Islet of Langerhans (tissue), 1 donor: Measurements from ENCODE around the gene ZNF503.
"Not testable (repeated sequence)": the region's sequence is repeated elsewhere in the genome, so short reads cannot be mapped to it uniquely, and the experiment has no call there.

ENCODE experiments used
- FAIRE-seq: peaks from one replicate; lab custom pipeline; 2011; peaks lifted over from hg19 to GRCh38; lab: Jason Lieb, UNC

Gene ZNF503

DNA sequence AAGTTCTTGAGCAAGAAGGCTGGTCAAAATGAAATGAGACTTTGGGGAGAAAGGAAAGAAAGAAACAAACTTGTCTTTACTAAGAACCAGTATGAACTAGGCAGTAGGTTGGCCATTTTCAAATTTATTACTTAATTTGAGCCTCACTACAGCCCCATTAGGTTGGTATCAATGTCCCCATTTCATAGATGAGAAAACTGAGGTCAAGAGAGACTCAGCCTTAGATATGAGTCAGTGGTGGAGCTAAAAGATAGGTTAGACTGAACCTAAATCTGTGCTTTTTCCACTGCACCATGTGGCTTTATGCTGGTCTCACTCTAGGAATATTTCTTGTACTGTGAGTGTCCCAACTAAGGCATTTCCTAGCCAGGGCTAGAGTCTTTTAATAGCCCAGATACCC, 8.8 kb downstream of the ZNF503 start:
- no peak for FAIRE-seq

DNA sequence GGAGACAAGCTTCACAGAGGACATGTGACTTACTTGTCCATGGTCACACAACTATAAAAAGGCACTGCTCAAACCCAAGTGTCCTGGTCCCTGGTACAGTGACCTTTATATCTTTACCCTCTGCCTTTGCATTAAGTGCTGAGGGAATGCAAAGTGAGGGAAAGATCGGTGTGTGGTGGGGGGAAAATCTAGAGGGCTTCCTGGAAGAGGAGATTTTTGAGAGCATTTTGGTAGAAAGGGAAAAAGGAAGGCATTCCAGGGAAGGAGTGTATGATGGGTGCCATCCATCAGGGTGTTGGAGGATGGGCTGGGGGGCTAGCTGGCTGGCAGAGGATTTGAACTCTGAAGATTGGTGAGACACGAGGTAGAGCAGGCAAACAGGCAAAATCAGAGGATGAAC, 9.3 kb downstream of the ZNF503 start:
- FAIRE-seq: no peak

DNA sequence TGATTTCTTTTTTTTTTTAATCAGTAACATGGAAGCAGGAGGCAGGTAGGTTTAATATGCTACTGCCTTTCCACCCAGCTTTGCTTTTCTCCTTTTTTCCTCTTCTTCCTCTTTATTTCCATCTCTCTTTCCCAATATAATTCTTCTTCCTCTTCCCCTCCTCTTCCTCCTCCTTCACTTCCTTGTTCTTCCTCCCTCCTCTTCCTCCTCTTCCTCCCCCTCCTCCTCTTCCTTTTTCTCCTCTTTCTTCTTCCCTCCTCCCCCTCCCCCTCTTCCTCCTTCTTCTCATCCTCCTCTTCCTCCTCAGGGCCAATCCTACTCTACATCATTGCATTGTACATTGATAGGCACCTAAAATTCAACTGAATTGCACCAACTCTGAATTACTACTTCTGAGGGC, 11.4 kb downstream of the ZNF503 start:
- no peak for FAIRE-seq

- no peak for FAIRE-seq
Measured at GRCh38 chr10:75388082-75388481, 13.5 kb downstream of the ZNF503 start.

GRCh38 chr10:75386128-75386527, 15.4 kb downstream of the ZNF503 start:
- no peak for FAIRE-seq

GRCh38 chr10:75379817-75380216, 21.7 kb downstream of the ZNF503 start:
- FAIRE-seq: no peak

DNA sequence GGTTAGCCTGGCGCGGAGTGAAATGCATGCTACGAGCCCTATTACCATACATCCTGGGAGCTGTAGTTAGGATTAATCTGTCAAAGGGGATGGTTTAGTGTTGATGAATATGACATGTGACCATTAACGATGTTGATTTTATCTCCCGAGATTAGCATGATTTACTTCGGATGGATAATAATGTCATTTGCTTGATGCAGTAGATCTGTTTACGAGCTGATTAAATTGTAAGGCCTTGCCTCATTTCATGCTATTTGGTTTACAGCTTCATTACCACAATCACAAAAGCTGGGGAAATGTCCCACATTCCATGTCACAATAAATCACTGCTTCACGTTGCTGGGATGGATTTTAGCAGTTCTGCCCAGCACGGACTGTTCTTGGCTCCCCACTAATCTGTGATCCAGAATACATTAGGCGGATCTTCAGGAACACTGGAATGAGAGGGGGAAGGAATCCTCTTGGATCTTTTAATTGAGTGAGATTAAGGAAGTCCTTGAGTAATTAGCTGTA, 22.3 kb downstream of the ZNF503 start:
- FAIRE-seq: no peak

GRCh38 chr10:75378379-75378778, 23.2 kb downstream of the ZNF503 start:
- no peak for FAIRE-seq

GRCh38 chr10:75377869-75378268, 23.7 kb downstream of the ZNF503 start:
- no peak for FAIRE-seq

DNA sequence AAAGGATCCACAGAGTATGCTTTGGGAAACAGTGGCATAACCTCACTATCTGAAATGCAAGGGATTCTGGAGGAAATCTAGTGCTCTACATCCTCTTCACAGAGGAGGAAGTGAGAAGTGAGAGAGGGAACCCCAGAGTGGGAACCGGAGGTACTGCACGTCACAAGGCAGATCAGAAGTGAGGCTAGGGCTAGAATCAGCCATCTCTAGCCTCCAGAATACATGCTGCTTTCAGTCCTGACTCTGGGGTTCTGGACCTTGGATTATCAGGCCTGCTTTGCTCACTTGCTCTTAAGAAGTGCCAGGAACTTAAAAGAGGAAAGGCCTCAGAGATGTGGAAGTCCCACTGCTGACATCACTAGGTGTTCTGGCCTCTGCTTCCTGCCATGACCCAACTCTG, 25.7 kb downstream of the ZNF503 start:
- no peak for FAIRE-seq

DNA sequence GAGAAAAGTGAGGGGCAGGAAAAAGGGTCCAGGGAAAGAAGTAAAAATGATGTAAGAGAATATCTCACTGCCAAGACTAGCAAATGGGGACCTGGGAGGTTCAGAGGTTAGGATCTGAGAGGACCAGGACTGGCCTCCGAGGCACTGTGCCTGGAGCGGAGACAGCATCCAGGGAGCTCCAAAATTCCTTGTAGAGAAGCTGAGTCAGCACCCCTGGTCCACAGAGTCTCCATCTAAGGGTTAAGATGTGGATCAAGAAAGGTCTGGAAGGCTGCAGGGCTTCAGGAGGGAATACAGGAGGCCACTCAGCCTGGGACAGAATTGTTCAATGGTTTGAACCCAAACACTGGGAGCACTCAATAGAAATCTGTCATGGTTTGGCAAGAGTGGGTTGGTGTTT, 30.6 kb downstream of the ZNF503 start:
- FAIRE-seq: no peak

DNA sequence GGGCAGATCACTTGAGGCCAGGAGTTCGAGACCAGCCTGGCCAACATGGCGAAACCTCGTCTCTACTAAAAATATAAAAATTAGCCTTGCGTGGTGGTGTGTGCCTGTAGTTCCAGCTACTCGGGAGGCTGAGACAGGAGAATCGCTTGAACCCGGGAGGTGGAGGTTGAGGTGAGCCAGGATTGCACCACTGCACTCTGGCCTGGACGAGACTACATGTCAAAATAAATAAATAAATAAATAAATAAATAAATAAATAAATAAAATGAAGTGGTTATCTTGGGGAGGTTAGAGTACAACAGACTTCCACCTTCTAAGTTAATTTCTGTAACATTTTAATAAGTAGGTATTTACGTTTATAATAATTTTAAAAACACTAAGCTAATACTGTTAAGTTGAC, 31.7 kb downstream of the ZNF503 start:
- not testable (repeated sequence) for FAIRE-seq

GRCh38 chr10:75367901-75368300, 33.7 kb downstream of the ZNF503 start:
- no peak for FAIRE-seq

- FAIRE-seq: no peak
Measured at GRCh38 chr10:75367021-75367487, 34.5 kb downstream of the ZNF503 start.

GRCh38 chr10:75363431-75363830, 38.1 kb downstream of the ZNF503 start:
- no peak for FAIRE-seq

DNA sequence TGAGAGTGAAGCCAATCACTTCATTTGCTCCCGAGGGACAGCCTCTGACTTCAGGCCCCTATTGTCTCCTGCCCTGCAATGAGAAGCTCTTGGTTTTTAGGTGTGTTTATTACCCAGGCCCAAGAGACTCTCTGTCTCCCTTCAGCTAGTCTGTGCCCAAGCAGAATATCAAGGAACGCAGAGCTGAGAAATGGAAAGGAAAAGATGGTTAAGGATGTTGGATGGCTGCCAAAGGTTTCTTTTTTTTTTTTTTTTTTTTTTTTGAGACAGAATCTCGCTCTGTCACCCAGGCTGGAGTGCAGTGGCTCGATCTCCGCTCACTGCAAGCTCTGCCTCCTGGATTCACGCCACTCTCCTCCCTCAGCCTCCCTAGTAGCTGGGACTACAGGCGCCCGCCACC, 41.7 kb downstream of the ZNF503 start:
- FAIRE-seq: not testable (repeated sequence)

- no peak for FAIRE-seq
Measured at GRCh38 chr10:75358835-75359421, 42.6 kb downstream of the ZNF503 start.

GRCh38 chr10:75358132-75358531, 43.4 kb downstream of the ZNF503 start:
- no peak for FAIRE-seq

DNA sequence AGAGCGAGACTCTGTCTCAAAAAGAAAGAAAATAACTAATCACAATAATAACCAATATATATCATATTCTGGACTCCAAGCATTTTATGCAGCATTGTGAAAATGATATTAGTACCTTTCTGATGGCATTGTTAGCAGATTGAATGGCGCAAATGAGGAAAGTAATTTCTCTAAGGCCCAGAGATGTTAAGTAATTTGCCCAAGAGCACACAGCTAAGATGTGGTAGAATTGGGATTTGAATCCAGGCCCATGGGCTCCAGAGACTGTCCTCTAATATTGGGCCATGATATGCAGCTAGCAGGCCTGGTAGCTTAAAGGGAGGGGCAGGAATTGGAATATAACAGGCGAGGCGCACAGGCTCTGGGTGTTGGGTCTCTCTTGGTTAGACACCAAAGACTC, 44.1 kb downstream of the ZNF503 start:
- no peak for FAIRE-seq

DNA sequence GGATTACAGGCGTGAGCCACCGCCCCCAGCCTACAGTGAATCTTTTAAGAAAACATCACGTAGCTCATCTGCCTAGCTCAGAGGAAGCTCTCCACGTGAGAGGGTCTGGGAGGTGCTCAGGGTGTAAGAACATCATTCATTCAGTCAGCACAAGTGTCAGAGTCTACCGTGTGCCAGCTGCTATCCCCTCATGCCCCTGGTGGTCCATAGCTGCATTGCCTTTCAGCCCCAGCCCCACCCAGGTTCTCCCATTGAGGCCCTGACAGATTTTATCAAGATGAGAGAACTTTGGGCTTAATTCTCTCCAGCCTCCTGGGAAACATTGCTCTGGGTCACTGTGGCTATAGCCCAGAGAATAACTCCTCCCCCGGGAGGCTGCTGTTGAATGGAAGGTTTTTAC, 45.1 kb downstream of the ZNF503 start:
- FAIRE-seq: no peak

DNA sequence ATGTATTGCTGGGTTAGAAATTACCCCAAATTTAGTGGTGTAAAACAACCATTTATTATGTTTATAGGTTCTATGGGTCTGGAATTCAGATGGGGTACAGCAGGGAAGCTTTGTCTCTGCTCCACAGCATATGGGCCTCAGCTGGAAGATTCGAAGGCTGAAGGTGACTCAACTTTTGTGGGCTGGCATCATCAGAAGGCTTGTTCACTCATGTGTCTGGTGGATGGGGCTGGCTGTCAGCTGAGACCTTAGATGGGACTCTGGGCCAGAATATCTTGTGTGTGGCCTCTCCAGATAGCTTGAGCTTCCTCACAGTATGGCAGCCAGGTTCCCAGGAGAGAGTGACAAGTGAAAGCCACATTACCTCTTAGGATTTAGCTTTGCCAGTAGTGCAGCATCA, 45.9 kb downstream of the ZNF503 start:
- FAIRE-seq: no peak

DNA sequence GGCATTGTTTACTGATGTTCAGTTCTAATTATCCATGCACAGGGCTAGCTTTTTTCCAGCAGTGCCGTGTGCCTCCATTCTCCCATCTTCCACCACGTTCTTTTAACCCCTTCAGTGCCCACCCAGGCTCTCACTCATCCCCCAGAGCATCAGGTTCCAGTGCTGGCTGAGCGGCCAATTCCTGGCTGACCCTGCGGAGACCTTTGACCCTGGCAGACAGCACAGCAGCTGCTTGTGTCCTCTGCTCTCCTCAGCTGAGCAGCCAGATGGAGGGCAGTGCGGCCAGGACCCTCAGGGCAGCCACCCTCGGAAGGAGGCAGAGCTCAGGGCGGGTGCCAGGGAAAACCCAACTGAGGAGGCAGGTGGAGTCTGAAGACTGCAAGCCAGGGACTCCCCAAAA, 48.4 kb downstream of the ZNF503 start:
- no peak for FAIRE-seq

GRCh38 chr10:75352650-75353049, 48.9 kb downstream of the ZNF503 start:
- no peak for FAIRE-seq

DNA sequence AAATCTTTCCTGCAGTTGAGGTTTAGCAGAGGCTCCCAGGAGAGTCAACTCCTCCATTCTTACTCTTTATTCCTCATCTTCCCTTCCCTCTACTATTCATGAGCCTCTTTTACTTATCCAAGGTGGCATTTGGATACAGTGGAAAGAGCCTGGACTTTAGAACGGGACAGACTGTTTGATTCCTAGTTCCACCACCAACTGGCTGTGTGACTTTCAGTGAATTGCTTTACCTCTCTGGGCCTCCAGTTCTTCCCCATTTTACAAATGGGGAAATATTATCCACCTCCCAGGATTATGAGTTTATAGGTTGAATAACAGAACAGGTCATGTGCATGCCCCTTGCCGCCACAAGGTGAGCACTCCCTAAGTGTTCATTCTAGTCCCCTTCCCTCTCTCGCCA, 49.9 kb downstream of the ZNF503 start:
- no peak for FAIRE-seq

DNA sequence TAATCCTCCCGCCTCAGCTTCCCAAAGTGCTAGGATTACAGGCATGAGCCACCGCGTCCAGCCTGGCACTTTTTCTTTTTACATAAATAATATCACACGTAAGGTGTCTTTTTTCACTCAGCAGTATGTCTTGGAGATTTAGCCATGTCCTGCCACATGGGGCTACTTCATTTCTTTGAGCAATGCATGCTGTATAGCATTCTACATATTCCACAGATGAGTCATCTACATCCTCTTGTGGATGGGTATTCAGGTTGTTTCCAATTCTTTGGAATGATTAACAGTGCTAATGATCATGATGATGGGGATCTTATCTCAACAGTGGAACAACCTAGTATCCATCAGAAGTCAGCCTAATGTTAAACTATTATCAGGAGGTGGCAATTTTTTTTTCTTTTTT, 50.8 kb downstream of the ZNF503 start:
- no peak for FAIRE-seq
